ENCODE results near the gene DYNLRB1.

DNA sequence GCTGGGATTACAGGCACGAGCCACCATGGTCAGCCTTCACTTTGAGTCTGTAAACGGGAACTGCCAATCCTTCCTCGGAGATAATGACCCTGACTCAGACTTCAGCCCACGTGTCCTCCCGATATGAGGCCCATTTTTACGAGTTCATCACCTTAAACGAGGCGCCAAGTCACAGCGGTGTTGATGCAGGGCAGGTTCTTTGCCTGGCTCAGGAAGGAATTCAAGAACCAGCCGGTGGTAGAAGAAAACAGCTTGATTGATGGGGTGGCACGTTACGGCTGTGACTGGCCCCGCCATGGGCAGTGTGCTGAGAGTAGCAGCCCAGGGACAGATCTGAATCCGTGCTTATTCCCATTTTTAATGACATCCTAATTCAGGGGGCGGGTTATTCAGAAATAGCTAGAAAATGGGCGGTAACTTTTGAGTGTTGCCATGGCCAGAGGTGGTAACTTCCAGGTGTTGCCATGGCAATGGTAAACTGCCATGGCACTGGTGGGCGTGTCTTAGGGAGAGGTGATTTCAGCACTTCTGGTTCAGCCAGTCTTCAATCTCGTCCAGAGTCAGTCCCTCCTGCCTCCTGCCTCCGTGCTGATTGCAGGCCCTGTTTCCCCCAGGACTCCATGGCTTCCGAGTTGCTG lies 33.2 kb downstream of the DYNLRB1 start:
- TF ChIP-seq CTCF (conservative IDR thresholded peaks at IDR 0.05 in 1 of 2, IDR thresholded peaks at IDR 0.05 in 1 of 2; ENCODE audit: low read depth in 1 of 2, low read length in 2 of 2) = no peak
- TF ChIP-seq EZH2 (IDR thresholded peaks at IDR 0.05; ENCODE audit: low read length, missing control alignments) = no peak

Data from fibroblast of lung (primary cell).